Measurements from ENCODE around the gene MYADML2.

- TF ChIP-seq CTCF (conservative IDR thresholded peaks at IDR 0.05; ENCODE audit: low read depth in 2 of 2) (no peak), NANOG (IDR thresholded peaks at IDR 0.05; ENCODE audit: borderline replicate concordance) (no peak), EZH2 (IDR thresholded peaks at IDR 0.05; ENCODE audit: low read depth, unreplicated experiment) (no peak), POLR2AphosphoS5 (IDR thresholded peaks at IDR 0.05; ENCODE audit: low read depth) (no peak), CREB1 (CRISPR knock-in tag; IDR thresholded peaks at IDR 0.05; ENCODE audit: low read depth) (no peak), ETS1 (IDR thresholded peaks at IDR 0.05) (no peak), EZH2phosphoT487 (IDR thresholded peaks at IDR 0.05; ENCODE audit: unreplicated experiment) (no peak)
These were observed 47.4 kb downstream of the MYADML2 start for GRCh38 chr17:81899514-81900166.

Measured in GM23338 (cell line).